ENCODE data around the gene ZYX.

The ZYX gene

DNA sequence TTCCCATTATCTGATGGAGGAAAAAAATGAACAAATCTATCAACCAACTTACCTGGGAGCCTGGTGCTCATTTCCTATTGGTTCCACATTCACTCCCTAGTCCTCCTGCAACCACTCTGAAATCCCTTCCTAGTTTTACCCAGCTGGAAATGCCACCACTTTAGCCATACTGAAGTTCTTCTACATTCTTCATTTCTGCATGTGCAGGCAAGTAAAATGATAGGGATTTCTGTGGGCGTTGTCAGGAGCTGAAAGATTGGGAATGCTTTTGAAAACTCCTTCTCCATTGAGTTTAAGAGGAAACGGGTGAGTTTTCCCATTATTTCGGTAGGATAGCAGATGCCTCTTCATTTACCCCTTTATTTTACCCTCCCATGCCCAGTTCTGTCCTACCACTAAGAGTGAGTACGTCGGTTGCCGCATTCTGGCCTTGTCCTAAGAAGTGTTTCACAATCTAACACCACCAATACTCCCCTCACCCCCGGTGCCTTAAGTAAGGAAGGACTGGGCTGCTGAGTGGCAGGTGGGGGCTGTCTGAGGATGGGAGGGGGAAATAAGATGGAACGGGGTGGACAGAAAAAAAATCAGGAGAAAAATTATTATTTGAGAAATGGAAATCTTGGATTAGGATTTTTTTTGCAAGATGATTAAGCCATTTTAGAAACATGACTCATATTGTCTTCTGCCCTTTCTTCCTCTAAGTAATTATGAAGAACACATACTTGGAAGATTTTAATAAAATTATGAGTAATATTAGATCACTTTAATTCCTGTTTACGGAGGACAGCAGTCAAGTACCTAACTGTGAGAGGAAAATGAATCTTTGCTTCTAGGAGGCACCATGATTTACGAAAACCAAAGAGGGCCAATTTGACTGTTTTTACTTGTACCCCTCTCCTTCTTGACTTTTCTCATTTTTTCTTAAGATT is 48.9 kb downstream of the ZYX start:
- in situ Hi-C loops (cut with MboI; ENCODE audit: low sequenced_read_pairs, unreplicated experiment): no loop called here
- DNase-seq (ENCODE audit: low spot score): no peak
- TF ChIP-seq, protein P1, sequence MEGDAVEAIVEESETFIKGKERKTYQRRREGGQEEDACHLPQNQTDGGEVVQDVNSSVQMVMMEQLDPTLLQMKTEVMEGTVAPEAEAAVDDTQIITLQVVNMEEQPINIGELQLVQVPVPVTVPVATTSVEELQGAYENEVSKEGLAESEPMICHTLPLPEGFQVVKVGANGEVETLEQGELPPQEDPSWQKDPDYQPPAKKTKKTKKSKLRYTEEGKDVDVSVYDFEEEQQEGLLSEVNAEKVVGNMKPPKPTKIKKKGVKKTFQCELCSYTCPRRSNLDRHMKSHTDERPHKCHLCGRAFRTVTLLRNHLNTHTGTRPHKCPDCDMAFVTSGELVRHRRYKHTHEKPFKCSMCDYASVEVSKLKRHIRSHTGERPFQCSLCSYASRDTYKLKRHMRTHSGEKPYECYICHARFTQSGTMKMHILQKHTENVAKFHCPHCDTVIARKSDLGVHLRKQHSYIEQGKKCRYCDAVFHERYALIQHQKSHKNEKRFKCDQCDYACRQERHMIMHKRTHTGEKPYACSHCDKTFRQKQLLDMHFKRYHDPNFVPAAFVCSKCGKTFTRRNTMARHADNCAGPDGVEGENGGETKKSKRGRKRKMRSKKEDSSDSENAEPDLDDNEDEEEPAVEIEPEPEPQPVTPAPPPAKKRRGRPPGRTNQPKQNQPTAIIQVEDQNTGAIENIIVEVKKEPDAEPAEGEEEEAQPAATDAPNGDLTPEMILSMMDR (IDR thresholded peaks at IDR 0.05; ENCODE audit: borderline replicate concordance, control extremely low read depth, extremely low read depth, insufficient read depth, missing control alignments): no peak

DNA sequence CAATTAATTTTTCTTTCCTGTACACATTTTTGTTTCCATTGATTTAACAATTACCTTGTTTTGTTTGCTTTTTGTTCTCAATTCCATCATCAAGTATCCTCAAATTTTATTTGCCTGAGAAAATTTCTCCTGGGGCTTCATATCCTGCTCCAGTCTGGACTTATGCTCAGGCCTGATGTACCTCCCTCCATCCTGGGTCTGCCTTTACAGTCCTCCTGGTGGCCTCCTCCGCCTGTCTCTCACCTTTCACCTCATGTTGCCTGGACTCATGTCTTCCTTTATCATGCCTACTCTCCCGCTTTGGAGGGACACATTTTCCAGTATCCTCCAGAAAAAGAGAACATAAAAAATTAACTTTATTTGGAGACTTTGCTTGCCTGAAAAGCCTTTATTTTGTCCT is 50.0 kb downstream of the ZYX start:
- in situ Hi-C loops (cut with MboI; ENCODE audit: low sequenced_read_pairs, unreplicated experiment): no loop called here

DNA sequence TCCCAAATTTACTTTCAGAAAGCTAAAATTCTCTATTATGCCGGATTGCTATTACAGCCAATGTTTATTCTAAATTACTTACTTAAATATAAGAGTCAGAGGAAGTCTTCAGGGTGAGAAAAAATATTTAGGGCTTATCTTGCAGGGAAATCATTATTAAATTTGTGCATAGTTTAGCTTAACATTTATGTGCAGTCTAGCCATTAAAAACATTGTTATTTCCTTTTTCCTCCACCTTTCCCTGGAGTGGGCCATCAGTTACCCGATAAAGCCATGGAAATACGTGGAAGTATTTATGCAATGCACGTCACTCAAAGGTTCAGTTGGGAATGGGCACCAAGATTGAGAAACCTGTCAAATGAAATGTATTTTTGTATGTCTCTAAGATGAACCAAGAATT is 52.6 kb downstream of the ZYX start:
- no peak for DNase-seq (ENCODE audit: low spot score)
- in situ Hi-C loops (cut with MboI; ENCODE audit: low sequenced_read_pairs, unreplicated experiment): no loop called here
- TF ChIP-seq, protein P1 (IDR thresholded peaks at IDR 0.05; ENCODE audit: borderline replicate concordance, control extremely low read depth, extremely low read depth, insufficient read depth, missing control alignments): no peak

More for the DNA sequence above, 50.0 kb downstream of the ZYX start:
- TF ChIP-seq, protein P1 (IDR thresholded peaks at IDR 0.05; ENCODE audit: borderline replicate concordance, control extremely low read depth, extremely low read depth, insufficient read depth, missing control alignments): no peak
- no peak for DNase-seq (ENCODE audit: low spot score)

DNA sequence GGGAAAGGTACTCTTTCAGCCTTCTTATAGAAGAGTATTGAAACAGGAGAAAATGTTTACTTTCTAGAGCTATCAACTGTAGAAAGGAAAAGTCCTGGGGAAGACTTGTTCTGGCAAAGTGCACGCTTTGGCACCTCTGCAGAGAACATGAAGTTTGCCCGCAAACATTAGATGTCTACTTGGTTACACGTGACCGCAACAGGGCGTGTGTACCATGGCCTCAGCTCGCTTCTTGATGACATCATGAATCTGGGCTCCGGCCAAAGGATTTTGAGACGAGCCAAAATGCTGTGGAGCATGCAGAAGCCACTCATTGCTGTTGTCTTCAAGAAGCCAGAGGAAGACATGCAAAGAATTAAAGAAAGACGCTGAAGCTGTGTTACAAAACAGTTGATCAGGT is 53.5 kb downstream of the ZYX start:
- no peak for DNase-seq (ENCODE audit: low spot score)
- TF ChIP-seq, protein P1 (IDR thresholded peaks at IDR 0.05; ENCODE audit: borderline replicate concordance, control extremely low read depth, extremely low read depth, insufficient read depth, missing control alignments): no peak
- in situ Hi-C loops (cut with MboI; ENCODE audit: low sequenced_read_pairs, unreplicated experiment): no loop called here

DNA sequence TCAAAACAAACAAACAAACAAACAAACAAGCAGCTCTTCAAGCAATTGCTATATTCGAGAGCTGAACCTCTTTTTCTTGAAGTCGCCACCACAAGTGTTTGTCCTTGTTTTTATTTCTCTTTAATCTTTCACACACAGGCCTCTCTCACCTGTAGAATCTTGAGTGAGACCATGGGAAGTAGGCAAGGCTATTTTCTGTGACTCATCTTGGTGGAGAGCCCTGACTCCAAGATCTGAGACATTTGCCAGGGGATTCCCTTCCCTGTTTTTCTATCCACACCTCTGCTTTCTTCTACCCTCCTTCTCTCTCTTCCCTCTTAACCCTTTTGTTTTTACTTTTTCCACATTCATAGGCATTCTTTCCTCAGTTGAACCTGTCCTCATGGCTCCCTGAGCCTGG is 54.1 kb downstream of the ZYX start:
- TF ChIP-seq, protein P1 (IDR thresholded peaks at IDR 0.05; ENCODE audit: borderline replicate concordance, control extremely low read depth, extremely low read depth, insufficient read depth, missing control alignments): no peak
- in situ Hi-C loops (cut with MboI; ENCODE audit: low sequenced_read_pairs, unreplicated experiment): no loop called here
- no peak for DNase-seq (ENCODE audit: low spot score)

DNA sequence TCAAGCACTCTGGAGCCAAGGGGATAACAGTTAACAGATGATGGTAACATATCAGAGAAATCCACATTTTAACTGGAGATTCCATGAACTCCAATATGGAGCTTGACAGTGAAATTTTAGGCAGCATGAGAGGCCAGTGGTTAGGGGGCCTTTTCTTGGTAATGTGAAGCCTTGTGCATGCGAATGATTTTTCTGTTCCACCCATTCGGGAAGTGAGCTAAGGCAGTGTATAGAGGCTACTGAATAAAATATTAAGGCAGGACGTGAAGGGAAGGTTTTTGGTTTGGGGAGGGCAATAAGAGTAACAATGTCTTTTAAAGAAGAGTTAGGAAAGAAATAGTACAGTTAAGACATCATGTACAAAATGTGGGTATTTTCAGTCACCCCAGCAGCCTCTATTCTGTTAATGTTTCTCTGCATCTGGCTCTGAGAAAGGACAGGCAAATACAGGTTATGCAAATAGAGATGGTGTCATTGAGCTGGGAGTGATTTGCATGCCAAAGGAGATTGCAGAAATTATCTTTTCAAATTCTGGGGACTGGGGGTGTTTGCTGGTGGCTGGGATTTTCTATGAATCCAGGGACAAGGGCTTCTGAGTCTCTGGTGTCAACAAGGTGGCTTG is 55.3 kb downstream of the ZYX start:
- no peak for DNase-seq (ENCODE audit: low spot score)
- in situ Hi-C loops (cut with MboI; ENCODE audit: low sequenced_read_pairs, unreplicated experiment): no loop called here
- TF ChIP-seq, protein P1 (IDR thresholded peaks at IDR 0.05; ENCODE audit: borderline replicate concordance, control extremely low read depth, extremely low read depth, insufficient read depth, missing control alignments): no peak

Measured in GM13976 (cell line).